ENCODE measurements around the gene TSC2. TPM values are rescaled to one million over a fixed set of nuclear protein-coding genes. Genes with fewer than 3 reads are reported as not detected.

TSC2 gene
- total RNA-seq, 4 donors from 2014 or later, result 36.3 to 78.8 (median 54.6) TPM

DNA sequence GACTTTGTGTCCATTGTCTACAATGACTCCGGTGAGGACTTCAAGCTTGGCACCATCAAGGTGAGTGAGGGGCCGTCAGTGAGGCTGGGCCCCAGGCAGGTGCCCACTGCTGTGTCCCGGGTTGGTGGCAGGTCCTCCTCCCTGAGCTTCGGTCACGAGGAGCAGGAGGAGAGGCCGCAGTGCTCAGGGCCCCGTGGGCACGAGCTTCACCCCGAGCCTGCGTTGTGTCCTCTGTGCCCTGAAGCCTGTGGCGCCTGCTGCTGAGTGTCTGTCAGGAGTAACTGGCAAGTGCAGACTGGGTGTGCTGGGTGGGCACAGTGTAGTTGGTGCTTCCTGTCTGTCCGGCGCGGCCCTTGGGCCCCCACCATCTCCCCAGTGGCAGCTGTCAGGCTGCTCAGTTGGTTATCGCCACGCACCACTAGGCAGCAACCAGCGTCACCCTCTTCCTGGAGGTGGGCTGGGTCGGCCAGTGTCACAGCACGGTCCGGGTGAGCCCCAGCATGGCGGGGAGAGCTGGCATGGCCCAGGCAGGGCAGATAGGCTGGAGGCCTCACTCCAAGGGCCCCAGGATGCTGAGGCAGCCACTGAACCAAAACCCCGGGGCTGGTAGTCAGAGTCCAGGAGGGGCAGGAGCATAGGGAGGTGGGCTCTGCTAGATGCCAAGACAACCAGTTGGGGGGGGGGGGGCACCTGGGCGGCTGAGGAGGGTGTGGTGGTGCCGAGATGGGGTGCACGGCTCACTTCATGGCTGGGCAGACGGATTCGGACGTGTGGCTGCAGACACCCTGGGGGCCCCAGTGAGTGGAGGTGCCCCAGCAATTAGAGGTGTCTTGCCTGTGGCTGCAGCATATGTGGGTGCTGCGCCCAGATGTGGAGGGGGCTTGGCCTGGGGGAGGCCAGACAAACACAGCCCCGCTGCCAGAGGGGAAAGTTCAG lies 39.3 kb downstream of the TSC2 start:
- TF ChIP-seq EP300 (IDR thresholded peaks at IDR 0.05) (no peak), POLR2A (IDR thresholded peaks at IDR 0.05) (no peak), POLR2AphosphoS5 (IDR thresholded peaks at IDR 0.05) (peak; percentile 4)
- TF ChIP-seq, protein P1, sequence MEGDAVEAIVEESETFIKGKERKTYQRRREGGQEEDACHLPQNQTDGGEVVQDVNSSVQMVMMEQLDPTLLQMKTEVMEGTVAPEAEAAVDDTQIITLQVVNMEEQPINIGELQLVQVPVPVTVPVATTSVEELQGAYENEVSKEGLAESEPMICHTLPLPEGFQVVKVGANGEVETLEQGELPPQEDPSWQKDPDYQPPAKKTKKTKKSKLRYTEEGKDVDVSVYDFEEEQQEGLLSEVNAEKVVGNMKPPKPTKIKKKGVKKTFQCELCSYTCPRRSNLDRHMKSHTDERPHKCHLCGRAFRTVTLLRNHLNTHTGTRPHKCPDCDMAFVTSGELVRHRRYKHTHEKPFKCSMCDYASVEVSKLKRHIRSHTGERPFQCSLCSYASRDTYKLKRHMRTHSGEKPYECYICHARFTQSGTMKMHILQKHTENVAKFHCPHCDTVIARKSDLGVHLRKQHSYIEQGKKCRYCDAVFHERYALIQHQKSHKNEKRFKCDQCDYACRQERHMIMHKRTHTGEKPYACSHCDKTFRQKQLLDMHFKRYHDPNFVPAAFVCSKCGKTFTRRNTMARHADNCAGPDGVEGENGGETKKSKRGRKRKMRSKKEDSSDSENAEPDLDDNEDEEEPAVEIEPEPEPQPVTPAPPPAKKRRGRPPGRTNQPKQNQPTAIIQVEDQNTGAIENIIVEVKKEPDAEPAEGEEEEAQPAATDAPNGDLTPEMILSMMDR (IDR thresholded peaks at IDR 0.05), result no peak
- peaks cover 0 to 29% (median 17%) of the 10 kb centered on the region in 3 donors for H3K4me1 ChIP-seq
- no peaks in the 10 kb centered on the region for H3K9me3 ChIP-seq
- peak overlapping the region in 2 of 4 donors; percentile 50 to 53 for H3K27ac ChIP-seq
- 86% methylated on average over 9 of the region's 30 CpGs; no CpG with 5 or more reads in 1 of the 2 donors for WGBS, 2 donors (ENCODE audit: low coverage in 1 of 2)
- ATAC-seq, result no peak
- H3K27me3 ChIP-seq, result no peaks in the 10 kb centered on the region
- no peak overlapping the region for H3K4me3 ChIP-seq
- peaks cover 0 to 99% of the 10 kb centered on the region in 2 donors for H3K36me3 ChIP-seq

DNA sequence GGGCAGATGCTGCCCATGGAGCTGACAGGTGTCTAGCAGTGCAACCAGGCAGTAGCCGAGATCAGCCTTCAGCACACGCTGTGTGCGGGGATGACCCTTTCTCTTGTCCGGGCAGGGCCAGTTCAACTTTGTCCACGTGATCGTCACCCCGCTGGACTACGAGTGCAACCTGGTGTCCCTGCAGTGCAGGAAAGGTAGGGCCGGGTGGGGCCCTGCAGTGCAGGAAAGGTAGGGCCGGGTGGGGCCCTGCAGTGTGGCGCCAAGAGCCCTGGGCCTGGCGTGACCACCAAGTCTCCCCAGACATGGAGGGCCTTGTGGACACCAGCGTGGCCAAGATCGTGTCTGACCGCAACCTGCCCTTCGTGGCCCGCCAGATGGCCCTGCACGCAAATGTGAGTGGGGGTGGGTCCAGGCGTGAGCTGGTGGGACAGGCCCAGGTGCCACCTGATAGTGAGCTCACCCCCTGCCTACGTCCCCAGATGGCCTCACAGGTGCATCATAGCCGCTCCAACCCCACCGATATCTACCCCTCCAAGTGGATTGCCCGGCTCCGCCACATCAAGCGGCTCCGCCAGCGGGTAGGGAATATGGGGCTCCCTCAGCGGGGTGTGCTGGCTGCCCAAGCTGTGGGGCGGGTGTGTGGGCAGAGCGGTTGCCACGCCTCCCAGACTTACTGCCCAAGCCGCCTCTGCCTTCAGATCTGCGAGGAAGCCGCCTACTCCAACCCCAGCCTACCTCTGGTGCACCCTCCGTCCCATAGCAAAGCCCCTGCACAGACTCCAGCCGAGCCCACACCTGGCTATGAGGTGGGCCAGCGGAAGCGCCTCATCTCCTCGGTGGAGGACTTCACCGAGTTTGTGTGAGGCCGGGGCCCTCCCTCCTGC lies 40.2 kb downstream of the TSC2 start:
- Histone ChIP-seq H3K36me3 (peaks cover 0 to 99% of the 10 kb centered on the region in 2 donors), H3K9me3 (no peaks in the 10 kb centered on the region), H3K27me3 (no peaks in the 10 kb centered on the region), H3K4me1 (peaks cover 0 to 29% (median 13%) of the 10 kb centered on the region in 3 donors), H3K4me3 (no peak overlapping the region), H3K27ac (no peak overlapping the region)
- no peak for ATAC-seq
- WGBS, 2 donors (ENCODE audit: low coverage in 1 of 2), result 75% methylated on average over 5 of the region's 41 CpGs; no CpG with 5 or more reads in 1 of the 2 donors
- TF ChIP-seq, protein P1 (IDR thresholded peaks at IDR 0.05), result no peak

DNA sequence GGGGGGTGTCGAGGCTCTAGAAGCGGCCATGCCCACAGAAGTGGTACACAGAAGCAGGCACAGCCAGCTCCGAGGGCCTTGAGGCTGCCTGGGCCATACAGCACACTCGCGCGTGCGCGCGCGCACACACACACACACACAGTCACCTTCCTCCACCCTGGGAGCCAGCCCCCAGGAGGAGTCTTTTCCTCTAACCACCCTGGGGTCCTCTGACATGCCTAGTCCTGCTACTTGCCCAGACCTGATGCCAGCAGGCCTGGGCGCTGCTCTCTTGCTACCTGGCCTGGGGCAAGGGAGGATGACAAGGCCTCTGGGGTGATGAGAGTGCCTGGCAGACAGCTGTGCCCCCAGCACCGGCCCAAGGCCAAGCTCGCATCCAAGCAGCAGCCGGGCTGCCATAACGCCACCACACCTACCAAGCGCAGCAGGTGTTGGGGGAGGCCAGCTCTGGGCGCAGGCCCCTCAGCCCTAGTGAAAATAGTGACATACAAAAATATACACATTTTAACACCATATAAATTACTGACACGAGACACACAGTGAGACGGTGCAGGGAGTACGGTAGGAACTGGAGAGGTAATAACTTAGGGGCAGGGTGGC lies 41.1 kb downstream of the TSC2 start:
- WGBS, 2 donors (ENCODE audit: low coverage in 1 of 2), result 94% methylated on average over 3 of the region's 20 CpGs; no CpG with 5 or more reads in 1 of the 2 donors
- Histone ChIP-seq H3K4me1 (peaks cover 0 to 27% (median 5%) of the 10 kb centered on the region in 3 donors), H3K27me3 (no peaks in the 10 kb centered on the region), H3K9me3 (no peaks in the 10 kb centered on the region), H3K27ac (no peak overlapping the region), H3K36me3 (peaks cover 0 to 99% of the 10 kb centered on the region in 2 donors), H3K4me3 (no peak overlapping the region)
- ATAC-seq, result no peak
- no peak for TF ChIP-seq EP300 (IDR thresholded peaks at IDR 0.05)
- no peak for TF ChIP-seq POLR2A (IDR thresholded peaks at IDR 0.05)
- no peak for TF ChIP-seq POLR2AphosphoS5 (IDR thresholded peaks at IDR 0.05)
- TF ChIP-seq, protein P1 (IDR thresholded peaks at IDR 0.05), result no peak

DNA sequence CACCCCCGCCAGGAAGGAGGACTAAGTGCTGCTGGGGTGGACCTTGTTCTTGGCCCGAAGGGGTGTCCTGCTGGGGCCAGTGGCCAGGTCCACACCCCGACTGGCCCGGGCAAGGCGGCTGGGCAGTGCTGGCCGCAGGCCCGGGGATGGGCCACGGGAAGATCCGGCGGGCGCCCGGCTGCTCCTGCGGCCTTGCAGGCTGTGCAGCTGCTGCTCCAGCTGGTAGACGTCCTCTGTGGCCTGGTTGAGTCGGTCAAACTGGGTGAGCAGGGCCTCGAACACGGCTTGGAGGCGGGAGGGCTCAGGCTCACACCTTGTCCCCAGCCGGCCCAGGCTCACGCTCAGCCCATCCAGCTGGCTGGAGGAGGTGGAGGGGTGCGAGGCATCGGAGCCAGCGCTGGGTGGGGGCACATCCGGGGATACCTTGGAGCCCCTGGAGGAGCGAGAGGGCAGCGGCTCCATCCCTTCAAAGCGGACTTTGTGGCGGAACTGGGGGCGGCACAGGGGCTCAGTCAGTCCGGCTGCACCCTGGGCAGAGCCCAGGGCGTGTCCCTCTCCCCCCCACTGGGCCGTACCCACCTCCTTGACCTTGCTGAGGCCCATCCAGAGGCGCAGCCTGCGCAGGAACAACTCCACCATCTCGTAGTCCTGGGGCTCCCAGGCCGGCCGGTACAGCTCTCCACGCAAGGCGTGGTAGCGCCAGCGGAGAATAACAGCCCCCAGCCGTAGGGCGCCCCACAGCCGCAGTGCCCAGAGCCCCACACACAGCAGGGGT lies 42.1 kb downstream of the TSC2 start:
- WGBS, 2 donors (ENCODE audit: low coverage in 1 of 2), result no CpG with 5 or more reads among the region's 44 CpGs
- ATAC-seq, result no peak
- Histone ChIP-seq H3K4me1 (peaks cover 0 to 25% (median 5%) of the 10 kb centered on the region in 3 donors), H3K9me3 (no peaks in the 10 kb centered on the region), H3K36me3 (peaks cover 0 to 99% of the 10 kb centered on the region in 2 donors), H3K27me3 (no peaks in the 10 kb centered on the region), H3K4me3 (no peak overlapping the region), H3K27ac (peak overlapping the region in 2 of 4 donors; percentile 77 to 84)
- TF ChIP-seq, protein P1 (IDR thresholded peaks at IDR 0.05), result no peak
- TF ChIP-seq EP300 (IDR thresholded peaks at IDR 0.05) (no peak), POLR2A (IDR thresholded peaks at IDR 0.05) (no peak), POLR2AphosphoS5 (IDR thresholded peaks at IDR 0.05) (peak; percentile 3)
